ENCODE data around the gene TMEM179.

GRCh38 chr14:104644656-104645378 is 40.2 kb upstream of the TMEM179 start:
- TF ChIP-seq, protein P1, sequence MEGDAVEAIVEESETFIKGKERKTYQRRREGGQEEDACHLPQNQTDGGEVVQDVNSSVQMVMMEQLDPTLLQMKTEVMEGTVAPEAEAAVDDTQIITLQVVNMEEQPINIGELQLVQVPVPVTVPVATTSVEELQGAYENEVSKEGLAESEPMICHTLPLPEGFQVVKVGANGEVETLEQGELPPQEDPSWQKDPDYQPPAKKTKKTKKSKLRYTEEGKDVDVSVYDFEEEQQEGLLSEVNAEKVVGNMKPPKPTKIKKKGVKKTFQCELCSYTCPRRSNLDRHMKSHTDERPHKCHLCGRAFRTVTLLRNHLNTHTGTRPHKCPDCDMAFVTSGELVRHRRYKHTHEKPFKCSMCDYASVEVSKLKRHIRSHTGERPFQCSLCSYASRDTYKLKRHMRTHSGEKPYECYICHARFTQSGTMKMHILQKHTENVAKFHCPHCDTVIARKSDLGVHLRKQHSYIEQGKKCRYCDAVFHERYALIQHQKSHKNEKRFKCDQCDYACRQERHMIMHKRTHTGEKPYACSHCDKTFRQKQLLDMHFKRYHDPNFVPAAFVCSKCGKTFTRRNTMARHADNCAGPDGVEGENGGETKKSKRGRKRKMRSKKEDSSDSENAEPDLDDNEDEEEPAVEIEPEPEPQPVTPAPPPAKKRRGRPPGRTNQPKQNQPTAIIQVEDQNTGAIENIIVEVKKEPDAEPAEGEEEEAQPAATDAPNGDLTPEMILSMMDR (IDR thresholded peaks at IDR 0.05) = no peak
- TF ChIP-seq EZH2 (IDR thresholded peaks at IDR 0.05; ENCODE audit: borderline replicate concordance, insufficient read depth, low read depth, low read length, poor library complexity, severe bottlenecking) = no peak

Measured in B cell (primary cell).